Right ventricle myocardium superior (tissue), 1 donor: ENCODE measurements around the gene TBX4. TPM values are rescaled to one million over a fixed set of nuclear protein-coding genes. Genes with fewer than 3 reads are reported as not detected.
"Not testable (repeated sequence)": the region's sequence is repeated elsewhere in the genome, so short reads cannot be mapped to it uniquely, and the experiment has no call there.

Experiments
- ATAC-seq: fragments of 200-7000 bp; cut with Tn5 transposase; one replicate; pipeline ENCODE4 v1.9.1; 2020; ENCODE audit warnings: mild to moderate bottlenecking; ENCODE audit not compliant: poor library complexity
- DNase-seq: peaks from one replicate; pipeline ENCODE4 v3.0.0-alpha.2; 2020
- intact Hi-C: fragments of 100-400 bp; cut with DNase I; formaldehyde crosslinking; loops from one replicate; pipeline ENCODE4 v1.11.2; 2022
- total RNA-seq: library from RNA; stranded (reverse); fragmentation: NEBNext Ultra II Directional; extraction: Animal tissue kit (Norgen Biotek cat#: 25700); gene quantifications from one replicate; pipeline ENCODE4 v1.2.1, GENCODE V29; 2021
- donor health status: DM: no; HTN: yes; CAD: no; lungs with severe emphysema.

TBX4 gene
- total RNA-seq, 1 donor from 2014 or later = not detected

DNA sequence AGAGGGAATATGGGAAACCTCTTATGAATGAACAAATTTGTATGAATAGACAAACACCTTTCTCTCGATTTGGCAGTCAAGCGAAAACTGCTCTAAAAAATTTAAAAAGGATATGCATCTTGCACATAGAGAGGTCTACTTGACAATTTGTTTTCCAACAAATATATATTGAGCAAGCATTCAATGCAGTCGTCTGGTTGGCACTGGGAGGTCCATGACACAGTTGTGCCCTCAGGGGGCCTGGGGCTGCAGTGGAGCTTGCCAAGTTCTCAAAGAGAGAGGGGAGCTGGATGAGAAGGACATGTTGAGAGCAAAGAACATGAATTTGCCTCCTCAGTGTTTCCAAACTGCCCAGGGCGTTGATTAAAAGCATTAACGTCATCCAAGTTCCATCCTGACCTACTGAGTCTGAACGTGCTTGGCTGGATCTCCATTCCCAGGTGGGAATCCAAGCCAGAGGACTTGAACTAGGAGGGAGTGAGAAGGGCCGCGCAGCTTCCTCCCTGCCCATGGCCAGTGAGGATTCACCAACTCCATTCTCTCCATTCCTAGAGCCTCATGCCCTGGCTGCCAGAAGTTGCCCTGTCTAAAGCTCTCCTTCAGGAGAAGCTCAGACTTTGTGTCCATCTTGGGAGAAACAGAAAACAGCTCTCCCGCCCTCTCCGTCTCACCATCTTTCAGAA, 28.1 kb upstream of the TBX4 start:
- no peak for ATAC-seq
- intact Hi-C loops = no loop called here
- no peak for DNase-seq

DNA sequence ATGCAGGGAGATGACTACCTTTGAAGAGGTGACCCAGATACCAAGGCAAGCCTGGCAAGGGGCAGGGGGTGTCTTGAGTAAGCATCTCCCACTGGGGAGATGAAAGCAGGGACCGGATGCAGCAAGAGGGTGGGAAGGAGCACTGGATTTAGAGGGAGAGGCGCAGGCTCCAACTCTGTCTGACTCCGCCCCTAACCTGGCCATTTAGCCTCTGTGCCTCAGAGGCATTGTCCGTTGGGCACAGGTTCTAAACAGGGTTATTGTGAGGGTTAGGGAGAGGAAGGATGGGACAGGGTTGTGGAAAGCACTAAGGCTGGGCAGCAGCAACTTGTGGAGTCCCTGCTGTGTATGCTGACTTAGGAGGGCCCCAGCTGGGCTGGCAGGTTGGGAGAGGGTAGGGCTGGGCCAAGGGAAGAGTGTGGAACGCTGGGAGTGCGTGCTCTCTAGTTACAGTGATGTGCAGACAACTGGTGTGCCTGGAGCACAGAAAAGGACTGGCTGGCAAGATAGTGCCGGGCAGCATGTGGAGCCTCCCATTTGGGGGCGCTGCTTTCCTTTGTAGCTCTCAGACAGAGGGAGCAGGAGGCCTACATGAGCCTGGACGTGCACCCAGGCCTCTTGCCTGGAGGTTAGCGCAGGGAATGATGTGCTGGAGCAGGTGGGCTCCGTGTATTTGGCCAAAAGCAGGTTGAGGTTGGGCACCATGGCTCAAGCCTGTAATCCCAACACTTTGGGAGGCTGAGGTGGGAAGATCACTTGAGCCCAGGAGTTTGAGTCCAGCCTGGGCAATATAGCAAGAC, 26.3 kb upstream of the TBX4 start:
- intact Hi-C loops = no loop called here

DNA sequence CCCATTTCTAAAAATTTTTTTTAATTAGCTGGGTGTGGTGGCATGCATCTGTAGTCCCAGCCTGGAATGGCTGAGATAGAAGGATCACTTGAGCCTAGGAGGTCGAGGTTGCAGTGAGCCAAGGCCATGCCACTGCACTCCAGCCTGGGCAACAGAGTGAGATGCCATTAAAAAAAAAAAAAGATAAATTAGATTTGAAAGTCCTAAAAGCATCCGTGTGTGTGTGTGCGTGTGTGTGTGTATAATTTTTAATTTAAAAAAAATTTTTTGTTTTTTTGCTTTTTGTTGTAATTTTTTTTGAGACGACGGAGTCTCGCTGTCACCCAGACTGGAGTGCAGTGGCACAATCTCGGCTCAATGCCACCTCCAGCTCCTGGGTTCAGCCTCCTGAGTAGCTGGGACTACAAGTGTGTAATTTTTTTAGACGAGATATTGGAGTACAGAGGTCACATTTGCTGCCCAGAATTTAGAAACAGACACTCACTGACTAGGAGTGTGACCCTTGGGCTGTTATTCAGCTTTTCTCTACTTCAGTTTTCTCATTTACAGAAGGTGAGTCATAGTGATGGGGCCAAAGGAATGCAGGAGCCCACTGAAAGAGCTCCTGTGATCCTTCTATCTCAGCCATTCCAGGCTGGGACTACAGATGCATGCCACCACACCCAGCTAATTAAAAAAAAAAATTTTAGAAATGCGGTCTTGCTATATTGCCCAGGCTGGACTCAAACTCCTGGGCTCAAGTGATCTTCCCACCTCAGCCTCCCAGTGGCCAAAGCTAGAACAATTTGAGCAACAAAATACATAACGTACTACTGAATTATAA, 25.5 kb upstream of the TBX4 start:
- intact Hi-C loops = no loop called here
- ATAC-seq = no peak
- no peak for DNase-seq

More for the DNA sequence above, 26.3 kb upstream of the TBX4 start:
- DNase-seq = no peak
- ATAC-seq = no peak

DNA sequence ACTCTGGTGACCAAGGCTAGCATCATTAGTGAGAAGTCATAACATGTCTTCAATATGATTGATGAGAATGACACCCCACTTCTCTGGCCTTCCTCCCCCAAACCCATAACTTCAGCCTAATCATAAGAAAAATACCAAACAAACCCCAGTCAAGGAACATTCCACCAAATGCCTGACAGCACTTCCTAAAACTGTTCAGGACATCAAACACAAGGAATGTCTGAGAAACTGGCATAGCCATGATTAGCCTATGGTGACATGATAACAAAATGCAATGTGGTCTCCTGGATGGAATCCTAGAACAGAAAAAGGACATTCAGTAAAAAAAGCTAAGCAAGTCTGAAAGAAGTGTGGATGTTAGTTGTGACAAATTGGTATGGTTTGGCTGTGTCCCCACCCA, 24.7 kb upstream of the TBX4 start:
- intact Hi-C loops = no loop called here
- DNase-seq (no peak), ATAC-seq (no peak)

DNA sequence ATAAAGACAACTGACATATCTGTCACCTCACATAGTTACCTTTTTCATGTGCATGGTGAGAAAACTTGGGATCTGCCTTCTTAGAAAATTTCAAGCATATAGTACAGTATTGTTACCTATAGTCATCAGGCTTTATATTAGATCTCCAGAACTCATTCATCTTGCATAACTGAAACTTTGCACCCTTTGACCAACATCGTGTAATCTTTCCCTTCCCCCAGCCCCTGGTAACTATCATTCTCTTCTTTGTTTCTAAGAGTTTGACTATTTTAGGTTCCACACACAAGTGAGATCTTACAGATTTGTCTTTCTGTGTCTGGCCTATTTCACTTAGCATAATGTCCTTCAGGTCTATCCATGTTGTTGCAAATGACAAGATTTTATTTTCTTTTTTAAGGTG, 22.9 kb upstream of the TBX4 start:
- no peak for ATAC-seq
- DNase-seq = no peak
- intact Hi-C loops = no loop called here

DNA sequence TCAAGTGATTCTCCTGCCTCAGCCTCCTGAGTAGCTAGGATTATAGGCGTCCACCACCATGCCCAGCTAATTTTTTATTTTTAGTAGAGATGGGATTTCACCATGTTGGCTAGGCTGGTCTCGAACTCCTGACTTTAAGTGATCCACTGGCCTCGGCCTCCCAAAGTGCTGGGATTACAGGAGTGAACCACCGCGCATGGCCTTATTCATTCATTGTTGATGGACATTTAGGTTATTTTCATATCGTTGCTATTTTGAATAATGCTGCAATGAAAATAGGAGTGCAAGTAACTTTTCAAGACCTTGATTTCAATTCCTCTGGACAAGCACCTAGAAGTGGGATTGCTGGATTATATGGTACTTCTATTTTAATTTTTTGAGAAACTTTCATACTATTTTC, 22.4 kb upstream of the TBX4 start:
- ATAC-seq, DNase-seq, intact Hi-C loops: not testable (repeated sequence)

DNA sequence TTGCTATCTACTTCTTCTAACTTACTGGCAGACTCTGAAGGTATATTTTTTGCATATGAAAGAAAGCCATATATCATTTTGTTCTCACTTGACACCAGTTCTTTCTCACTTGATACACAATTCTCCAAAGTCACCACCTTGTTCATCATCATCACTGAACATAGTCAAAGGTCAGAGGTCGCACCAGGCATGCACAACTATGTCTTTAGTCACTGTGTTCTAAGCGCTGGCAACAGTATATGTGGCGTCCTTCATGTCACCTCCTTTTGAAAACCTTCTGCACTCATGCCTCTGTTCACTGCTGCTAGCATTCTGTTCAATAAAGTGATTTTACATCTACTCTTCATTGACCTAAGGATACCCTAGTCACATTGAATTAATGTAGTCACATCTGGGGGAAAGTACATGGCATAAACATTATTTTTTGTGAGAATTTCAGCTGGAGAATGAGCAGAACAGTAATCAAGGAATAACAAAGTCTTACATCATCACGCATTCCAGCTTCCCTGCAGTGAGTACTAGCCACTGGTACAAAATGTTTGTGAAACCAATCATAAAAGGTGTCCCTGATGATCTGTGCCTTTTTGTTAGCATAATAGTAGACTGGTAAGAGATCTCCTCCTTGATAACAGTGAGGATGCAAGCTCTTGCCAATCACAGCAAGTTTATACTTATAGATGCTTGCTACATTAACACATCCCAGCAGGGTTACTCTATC, 20.5 kb upstream of the TBX4 start:
- DNase-seq = no peak
- intact Hi-C loops = no loop called here

DNA sequence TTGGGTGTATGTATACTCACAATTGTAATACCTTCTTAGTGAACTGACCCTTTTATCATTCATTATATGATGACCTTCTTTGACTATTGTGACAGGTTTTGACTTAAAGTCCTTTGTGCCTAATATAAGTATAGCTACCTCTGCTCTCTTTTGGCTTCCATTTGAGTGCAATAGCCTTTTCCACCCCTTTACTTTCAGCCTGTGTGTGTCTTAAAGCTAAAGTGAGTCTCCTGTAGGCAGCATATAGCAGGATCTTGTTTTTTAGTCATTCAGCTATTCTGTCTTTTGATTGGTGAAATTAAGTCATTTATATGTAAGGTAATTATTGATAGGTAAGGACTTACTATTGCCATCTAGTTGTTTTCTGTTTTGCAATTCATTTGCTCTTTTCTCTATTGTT, 15.9 kb upstream of the TBX4 start:
- ATAC-seq = no peak
- intact Hi-C loops = no loop called here
- DNase-seq = no peak

More for the DNA sequence above, 20.5 kb upstream of the TBX4 start:
- ATAC-seq = no peak

DNA sequence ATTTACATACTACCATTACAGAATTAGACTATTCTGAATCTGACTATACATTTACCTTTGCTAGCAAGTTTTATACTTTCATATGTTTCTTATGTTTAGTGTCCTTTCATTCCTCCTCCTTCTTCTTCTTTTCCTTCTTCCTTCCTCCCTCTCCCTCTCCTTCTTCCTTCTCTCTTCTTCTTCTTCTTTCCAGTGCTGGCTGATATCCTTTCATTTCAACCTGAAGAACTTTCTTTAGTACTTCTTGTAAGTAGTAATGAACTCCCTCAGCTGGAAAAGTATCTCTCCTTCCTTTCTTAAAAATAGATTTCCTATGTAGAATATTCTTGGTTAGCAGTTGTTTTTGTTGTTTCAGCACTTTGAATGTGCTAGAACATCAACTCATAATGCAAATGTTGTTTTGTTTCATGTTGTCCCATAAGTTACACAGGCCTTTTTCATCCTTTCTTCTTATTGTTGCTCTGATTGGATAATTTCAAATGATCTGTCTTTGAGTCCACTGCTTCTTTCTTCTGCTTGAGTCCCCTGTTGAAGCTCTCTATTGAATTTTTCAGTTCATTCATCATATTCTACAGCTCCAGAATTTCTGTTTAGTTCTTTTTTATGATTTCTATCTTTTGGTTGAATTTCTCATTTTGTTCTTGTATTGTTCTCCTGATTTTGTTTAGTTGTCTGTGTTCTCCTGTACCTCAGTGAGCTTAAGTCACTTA, 15.1 kb upstream of the TBX4 start:
- ATAC-seq (no peak), DNase-seq (no peak)
- intact Hi-C loops = no loop called here

DNA sequence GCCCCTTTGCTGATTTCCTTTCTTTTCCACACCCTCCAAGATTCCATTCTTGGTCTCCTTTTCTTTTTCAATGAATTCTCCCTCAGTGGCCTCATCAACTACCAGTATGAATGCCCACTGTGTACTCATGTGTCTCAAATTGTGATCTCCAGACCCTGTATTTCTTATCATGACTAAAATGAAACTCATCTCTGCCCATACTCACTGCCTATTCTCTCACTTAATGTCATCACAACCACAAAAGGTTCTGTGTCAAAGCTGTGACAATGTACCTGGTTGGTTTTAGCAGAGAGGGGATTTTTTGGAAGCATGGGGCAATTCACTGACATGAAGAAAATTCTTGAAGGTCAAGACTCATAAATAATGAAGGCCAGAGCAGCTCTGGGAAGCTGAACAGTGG, 11.5 kb upstream of the TBX4 start:
- DNase-seq = no peak
- intact Hi-C loops = no loop called here
- ATAC-seq = no peak

DNA sequence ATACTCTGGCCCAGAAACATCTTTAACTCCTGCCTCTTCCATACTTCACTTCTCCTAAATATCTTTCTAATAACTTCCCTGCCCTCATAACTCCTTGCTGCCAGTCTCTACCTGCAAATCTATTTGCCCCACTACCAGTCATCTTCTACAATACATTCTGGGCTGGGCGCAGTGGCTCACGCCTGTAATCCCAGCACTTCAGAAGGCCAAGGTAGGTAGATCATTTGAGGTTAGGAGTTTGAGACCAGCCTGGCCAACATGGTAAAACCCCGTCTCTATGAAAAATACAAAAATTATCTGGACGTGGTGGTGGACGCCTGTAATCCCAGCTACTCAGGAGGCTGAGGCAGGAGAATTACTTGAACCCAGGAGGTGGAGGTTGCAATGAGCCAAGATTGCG, 10.7 kb upstream of the TBX4 start:
- intact Hi-C loops, ATAC-seq, DNase-seq: not testable (repeated sequence)

DNA sequence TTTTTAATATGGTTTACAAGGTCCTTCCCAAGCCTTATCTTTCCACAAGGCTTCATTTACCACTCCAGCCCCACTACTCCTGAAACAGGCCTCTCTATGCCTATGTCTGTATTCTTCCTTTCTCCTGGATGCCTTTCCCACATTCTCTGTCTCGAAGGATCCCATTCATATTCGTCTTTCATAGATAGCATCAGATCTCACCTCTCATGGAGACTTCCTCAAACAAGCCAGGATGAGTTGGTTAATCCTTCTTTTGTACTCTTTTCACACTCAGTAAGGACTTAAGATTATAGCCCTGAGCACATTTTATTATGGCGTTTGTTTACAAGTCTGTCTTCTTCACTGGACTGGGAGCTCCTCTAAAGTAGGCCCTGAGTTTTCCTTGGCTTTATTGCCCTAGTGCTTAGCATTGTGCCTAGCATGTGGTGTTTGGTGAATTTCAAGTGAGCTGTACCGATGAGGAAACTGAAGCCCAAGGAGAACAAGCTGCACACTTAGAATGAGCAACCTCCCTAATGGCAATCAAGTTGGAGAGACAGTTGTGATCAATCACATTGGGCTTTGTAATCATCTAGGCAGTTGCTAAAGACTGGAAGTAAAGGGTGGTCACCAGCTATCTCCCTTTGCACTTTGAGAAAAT, 10.0 kb upstream of the TBX4 start:
- intact Hi-C loops = no loop called here
- ATAC-seq (no peak), DNase-seq (no peak)

DNA sequence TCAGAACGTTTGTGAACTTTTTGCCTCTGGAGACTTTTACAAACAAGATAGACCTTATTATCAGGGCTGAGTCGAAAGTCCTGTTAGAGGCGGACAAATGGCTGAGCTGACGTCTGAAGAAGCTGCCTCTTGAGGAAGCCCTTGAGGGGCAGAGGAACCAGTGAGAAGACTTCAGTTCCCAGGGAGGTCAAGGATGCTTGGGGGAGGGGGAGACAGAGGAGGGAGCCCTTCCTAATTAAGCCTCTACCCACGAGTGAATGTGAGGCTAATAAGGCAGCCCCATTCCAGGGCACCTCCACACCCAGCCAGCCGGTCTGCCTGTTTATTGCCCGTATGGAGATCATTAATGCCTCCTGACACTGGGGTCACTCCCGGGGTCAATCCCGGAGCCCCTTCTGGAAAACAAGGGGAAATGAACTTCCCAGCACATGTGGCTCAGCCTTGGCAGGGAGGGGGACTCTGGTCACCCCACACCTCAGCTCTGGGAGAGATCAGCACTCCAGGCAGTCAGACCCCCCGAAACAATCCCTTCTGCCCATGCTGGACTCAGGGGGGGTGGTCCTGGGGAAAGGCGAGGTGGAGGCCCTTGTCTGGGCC, 9.2 kb upstream of the TBX4 start:
- intact Hi-C loops = no loop called here
- DNase-seq (no peak), ATAC-seq (no peak)

DNA sequence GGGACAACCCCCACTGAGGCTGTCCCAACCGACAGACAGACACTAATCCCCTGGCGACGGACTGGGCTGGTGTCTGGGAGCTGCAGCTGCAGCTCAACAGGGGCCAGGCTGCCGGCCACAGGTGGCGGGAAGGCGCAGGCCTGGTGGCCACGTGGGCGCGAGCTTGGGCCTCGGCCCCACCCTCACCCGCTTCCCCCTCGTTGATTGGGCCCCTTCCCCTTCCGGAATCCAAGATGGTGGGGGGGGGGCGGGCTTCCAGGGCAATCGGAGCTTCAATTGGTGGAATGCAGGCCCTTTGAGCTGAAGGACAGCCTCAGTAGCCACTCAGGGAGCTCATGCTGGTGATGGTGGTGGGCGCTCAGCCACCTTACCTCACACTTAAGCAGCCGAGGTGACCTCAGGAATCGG, 8.7 kb upstream of the TBX4 start:
- intact Hi-C loops = no loop called here
- ATAC-seq (no peak), DNase-seq (no peak)

DNA sequence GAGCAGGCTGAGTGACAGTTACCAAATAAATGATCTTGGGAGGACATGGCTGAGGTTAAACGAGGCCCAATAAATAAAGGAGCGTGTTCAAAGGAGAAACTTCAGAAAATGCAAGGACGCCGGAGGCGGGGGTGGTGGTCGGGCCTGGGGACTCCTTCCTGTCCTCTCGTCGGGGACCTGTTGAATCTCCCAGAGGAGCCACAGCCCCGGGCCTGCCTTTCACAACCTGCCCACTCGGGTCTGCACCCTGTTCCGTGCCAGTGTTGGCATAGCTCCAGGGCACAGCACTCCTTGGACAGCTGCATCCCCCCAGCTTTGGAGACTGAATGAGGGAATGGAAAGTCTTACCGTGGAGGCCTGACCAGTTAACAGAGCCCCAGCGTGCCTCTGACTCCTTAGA, 8.1 kb upstream of the TBX4 start:
- DNase-seq = no peak
- no peak for ATAC-seq
- intact Hi-C loops = no loop called here

DNA sequence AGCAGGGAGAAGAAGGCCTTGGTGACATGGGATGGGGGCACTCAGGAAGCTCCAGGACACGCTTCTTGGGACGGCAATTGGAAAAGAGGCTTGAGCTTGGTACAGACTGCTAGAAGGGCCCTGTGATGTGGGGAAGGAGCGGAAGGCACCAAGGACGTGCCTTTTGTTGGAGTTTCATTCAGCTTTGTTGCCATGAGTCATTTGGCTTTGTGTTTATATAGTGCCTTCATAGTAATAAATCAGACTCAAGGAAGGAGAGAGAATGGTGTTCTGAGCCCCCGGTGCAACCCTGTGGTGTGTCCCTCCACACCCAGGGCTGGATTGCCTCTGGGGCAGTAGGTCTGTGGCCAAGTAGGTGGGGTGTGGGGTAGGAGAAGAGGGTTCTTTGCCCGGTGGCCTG, 7.4 kb upstream of the TBX4 start:
- ATAC-seq (no peak), DNase-seq (no peak)
- intact Hi-C loops = no loop called here

DNA sequence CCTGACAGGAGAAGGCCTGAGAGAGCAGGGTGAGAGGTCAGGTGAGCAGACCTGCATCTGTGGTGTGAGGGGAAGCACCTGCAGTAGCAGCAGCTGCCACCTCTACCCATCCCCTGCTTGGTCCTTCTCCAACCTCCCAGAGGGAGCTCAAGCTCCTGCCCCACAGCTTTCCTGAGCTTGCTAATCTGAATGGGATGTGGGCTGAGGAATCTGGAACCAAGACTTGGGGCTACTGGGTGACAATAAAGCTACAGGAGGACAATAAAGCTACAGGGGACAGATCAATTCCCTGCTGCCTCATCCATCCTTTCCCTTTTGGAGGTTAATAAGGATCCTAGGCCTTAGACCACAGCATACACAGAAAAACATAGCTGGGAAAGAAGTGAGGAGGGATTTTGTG, 4.9 kb upstream of the TBX4 start:
- ATAC-seq = no peak
- intact Hi-C loops = no loop called here
- DNase-seq = no peak

DNA sequence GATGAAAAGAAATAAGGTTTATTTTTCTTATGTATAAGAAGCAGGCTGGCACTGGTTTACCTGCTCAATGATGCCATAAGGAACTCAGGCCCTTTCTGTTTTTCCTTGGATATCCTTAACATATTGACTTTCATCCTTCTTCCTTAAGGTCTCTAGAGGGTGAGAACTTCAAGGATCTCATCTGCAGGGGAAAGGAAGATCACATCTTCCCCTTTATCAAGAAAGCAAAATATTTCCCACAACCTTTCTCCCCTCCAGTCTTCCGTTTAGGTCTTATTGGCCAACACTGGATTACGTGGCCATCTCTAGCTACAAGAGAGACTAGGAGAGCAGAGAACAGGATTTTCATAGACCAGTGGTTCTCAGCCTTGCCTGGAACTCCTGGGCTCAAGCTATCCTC, 4.2 kb upstream of the TBX4 start:
- no peak for ATAC-seq
- DNase-seq = no peak
- intact Hi-C loops = no loop called here
